ENCODE results near the gene STKLD1. TPM values are rescaled to one million over a fixed set of nuclear protein-coding genes. Genes with fewer than 3 reads are reported as not detected.

The STKLD1 gene
- total RNA-seq, 4 donors from 2014 or later = 0.38 TPM; not detected in 3

- Histone ChIP-seq H3K36me3 (no peaks in the 10 kb centered on the region), H3K4me1 (peaks cover 0 to 18% (median 7%) of the 10 kb centered on the region in 3 donors), H3K9me3 (no peaks in the 10 kb centered on the region), H3K4me3 (no peak overlapping the region), H3K27me3 (no peaks in the 10 kb centered on the region), H3K27ac (no peak overlapping the region)
- WGBS, 2 donors = 69 to 79% methylated on average over 11 of the region's 11 CpGs
- intact Hi-C loops (cut with DNase I) = no loop called here
- no peak for TF ChIP-seq POLR2A (IDR thresholded peaks at IDR 0.05)
- TF ChIP-seq, protein P1, sequence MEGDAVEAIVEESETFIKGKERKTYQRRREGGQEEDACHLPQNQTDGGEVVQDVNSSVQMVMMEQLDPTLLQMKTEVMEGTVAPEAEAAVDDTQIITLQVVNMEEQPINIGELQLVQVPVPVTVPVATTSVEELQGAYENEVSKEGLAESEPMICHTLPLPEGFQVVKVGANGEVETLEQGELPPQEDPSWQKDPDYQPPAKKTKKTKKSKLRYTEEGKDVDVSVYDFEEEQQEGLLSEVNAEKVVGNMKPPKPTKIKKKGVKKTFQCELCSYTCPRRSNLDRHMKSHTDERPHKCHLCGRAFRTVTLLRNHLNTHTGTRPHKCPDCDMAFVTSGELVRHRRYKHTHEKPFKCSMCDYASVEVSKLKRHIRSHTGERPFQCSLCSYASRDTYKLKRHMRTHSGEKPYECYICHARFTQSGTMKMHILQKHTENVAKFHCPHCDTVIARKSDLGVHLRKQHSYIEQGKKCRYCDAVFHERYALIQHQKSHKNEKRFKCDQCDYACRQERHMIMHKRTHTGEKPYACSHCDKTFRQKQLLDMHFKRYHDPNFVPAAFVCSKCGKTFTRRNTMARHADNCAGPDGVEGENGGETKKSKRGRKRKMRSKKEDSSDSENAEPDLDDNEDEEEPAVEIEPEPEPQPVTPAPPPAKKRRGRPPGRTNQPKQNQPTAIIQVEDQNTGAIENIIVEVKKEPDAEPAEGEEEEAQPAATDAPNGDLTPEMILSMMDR (IDR thresholded peaks at IDR 0.05) = no peak
- DNase-seq = no peak
These were observed 77.5 kb downstream of the STKLD1 start for GRCh38 chr9:133453651-133454050.

DNA sequence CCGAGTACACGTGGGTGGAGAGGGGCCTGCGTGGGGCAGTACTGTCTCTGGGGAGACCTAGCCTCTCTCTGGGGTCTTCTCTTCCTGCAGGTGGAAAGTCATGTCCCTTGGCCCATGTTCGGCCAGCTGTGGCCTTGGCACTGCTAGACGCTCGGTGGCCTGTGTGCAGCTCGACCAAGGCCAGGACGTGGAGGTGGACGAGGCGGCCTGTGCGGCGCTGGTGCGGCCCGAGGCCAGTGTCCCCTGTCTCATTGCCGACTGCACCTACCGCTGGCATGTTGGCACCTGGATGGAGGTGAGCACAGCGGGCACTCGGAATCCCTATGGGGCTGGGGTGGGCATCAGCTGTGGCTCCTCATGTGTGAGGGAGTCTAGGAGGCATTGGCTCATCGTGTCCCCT, 78.2 kb downstream of the STKLD1 start:
- Histone ChIP-seq H3K27ac (no peak overlapping the region), H3K4me1 (peaks cover 6 to 25% (median 12%) of the 10 kb centered on the region in 3 donors), H3K9me3 (no peaks in the 10 kb centered on the region), H3K27me3 (no peaks in the 10 kb centered on the region), H3K36me3 (no peaks in the 10 kb centered on the region), H3K4me3 (no peak overlapping the region)
- 67 to 75% methylated on average over 1 to 2 of the region's 19 CpGs for WGBS, 2 donors
- no peak for DNase-seq
- intact Hi-C loops (cut with DNase I) = no loop called here
- TF ChIP-seq POLR2A (IDR thresholded peaks at IDR 0.05) = no peak
- TF ChIP-seq, protein P1 (IDR thresholded peaks at IDR 0.05) = no peak

DNA sequence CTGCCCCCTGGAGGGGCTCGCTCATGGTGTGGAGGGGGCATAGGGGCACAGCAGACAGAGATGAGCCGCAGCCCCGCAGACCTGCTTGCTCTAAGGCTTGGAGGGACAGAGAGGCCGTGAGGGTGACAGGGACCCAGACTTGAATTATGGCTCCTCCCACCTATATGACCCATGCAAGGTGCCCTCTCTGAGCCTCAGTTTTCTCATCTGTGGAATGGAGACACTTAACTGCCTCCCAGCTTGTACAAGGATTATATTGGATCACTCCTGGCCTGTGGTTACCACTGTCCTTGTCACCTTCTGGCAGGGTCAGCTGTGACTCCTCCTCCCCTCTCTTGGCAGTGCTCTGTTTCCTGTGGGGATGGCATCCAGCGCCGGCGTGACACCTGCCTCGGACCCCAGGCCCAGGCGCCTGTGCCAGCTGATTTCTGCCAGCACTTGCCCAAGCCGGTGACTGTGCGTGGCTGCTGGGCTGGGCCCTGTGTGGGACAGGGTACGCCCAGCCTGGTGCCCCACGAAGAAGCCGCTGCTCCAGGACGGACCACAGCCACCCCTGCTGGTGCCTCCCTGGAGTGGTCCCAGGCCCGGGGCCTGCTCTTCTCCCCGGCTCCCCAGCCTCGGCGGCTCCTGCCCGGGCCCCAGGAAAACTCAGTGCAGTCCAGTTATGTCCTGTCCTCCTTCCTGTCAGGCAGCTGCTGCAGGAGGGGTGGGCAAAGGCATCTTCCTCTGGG, 78.9 kb downstream of the STKLD1 start:
- WGBS, 2 donors = 91 to 100% methylated on average over 6 to 7 of the region's 20 CpGs
- no peaks in the 10 kb centered on the region for H3K36me3 ChIP-seq
- no peak overlapping the region for H3K4me3 ChIP-seq
- H3K27me3 ChIP-seq = no peaks in the 10 kb centered on the region
- TF ChIP-seq, protein P1 (IDR thresholded peaks at IDR 0.05) = no peak
- no peak for TF ChIP-seq POLR2A (IDR thresholded peaks at IDR 0.05)
- no peaks in the 10 kb centered on the region for H3K9me3 ChIP-seq
- DNase-seq = no peak
- intact Hi-C loops (cut with DNase I) = no loop called here
- H3K27ac ChIP-seq = no peak overlapping the region
- H3K4me1 ChIP-seq = peaks cover 6 to 20% (median 12%) of the 10 kb centered on the region in 3 donors

Small RNA genes lying within 50 kb of the gene (small RNA-seq; reads per million reads assigned to genes)
- 0 reads per million in 4 donors for gene RF00019
- gene SNORD24 = 0 reads per million in 4 donors
- 0 reads per million in 4 donors for gene SNORD36A
- gene SNORD36B = 0 reads per million in 4 donors
- 0 reads per million in 4 donors for gene SNORD36C

Other genes with a start within 250 kb of the STKLD1 start
- 1 to 10 TPM; 3.0 to 8.8 (median 3.8) TPM for gene GBGT1, start 212.5 kb upstream of the STKLD1 start, total RNA-seq
- gene OBP2B, start 167.1 kb upstream of the STKLD1 start, total RNA-seq = not detected
- 10 to 100 TPM in 2 of 4 donors, 1 to 10 TPM in 2; 3.4 to 48.8 (median 8.2) TPM for gene ABO, start 101.2 kb upstream of the STKLD1 start, total RNA-seq
- gene SURF6, start 40.2 kb upstream of the STKLD1 start, total RNA-seq = 10 to 100 TPM; 14.5 to 28.6 (median 22.0) TPM
- 10 to 100 TPM; 10.8 to 22.5 (median 15.9) TPM for gene MED22, start 28.2 kb upstream of the STKLD1 start, total RNA-seq
- gene RPL7A, start 28.1 kb upstream of the STKLD1 start, total RNA-seq = 1,000 to 10,000 TPM; 1,828 to 2,553 (median 2,363) TPM
- 10 to 100 TPM; 18.2 to 44.7 (median 32.0) TPM for gene SURF1, start 19.9 kb upstream of the STKLD1 start, total RNA-seq
- gene SURF2, start 19.8 kb upstream of the STKLD1 start, total RNA-seq = 10 to 100 TPM; 30.1 to 36.8 (median 33.6) TPM
- gene SURF4, start 306 bp upstream of the STKLD1 start, total RNA-seq = 100 to 1,000 TPM; 104 to 140 (median 117) TPM
- gene REXO4, start 41.6 kb downstream of the STKLD1 start, total RNA-seq = 10 to 100 TPM; 21.5 to 26.0 (median 21.7) TPM
- 1 to 10 TPM in 1 of 4 donors, under 1 TPM in 3; 0.21 to 2.5 (median 0.33) TPM for gene ADAMTS13, start 46.0 kb downstream of the STKLD1 start, total RNA-seq
- 10 to 100 TPM in 1 of 4 donors, 1 to 10 TPM in 3; 5.9 to 13.7 (median 9.1) TPM for gene CACFD1, start 83.6 kb downstream of the STKLD1 start, total RNA-seq
- 1 to 10 TPM in 1 of 4 donors, under 1 TPM in 3; 0.42 to 1.1 (median 0.85) TPM for gene SLC2A6, start 102.7 kb downstream of the STKLD1 start, total RNA-seq
- not detected for gene MYMK, start 148.6 kb downstream of the STKLD1 start, total RNA-seq
- 1 to 10 TPM; 1.1 to 2.1 (median 1.4) TPM for gene ADAMTSL2, start 158.3 kb downstream of the STKLD1 start, total RNA-seq
- not detected for gene FAM163B, start 233.0 kb downstream of the STKLD1 start, total RNA-seq

Data from esophagus squamous epithelium (tissue), 5 donors.